Measurements from ENCODE around the gene ADAM17.

DNA sequence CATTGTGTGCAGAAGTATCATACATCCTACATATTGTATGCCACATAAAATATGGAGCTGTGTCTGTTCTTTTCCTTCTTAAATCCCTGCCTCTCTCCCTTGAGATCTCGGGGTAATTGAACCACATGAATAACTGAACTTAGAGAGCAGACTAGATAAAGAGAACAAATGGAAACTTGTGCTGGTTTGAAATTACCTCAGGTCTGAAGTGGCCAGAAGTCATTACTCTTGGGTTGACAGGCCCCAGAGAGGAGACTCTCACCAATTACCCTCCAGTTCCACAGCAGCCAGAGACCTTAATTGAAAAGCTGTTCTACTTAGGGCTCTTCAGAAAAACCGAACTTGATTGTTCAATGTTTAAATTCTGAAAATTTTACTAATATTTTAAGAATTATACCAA, 5.0 kb upstream of the ADAM17 start:
- no peak for TF ChIP-seq CTCF (IDR thresholded peaks at IDR 0.05; ENCODE audit: poor library complexity, severe bottlenecking)
- no peak for TF ChIP-seq TAF1 (IDR thresholded peaks at IDR 0.05; ENCODE audit: low read depth)
- TF ChIP-seq MXI1 (conservative IDR thresholded peaks at IDR 0.05; ENCODE audit: poor library complexity, severe bottlenecking), result no peak
- no peak for TF ChIP-seq EZH2 (IDR thresholded peaks at IDR 0.05; ENCODE audit: borderline replicate concordance, insufficient read depth, low read length, poor library complexity, severe bottlenecking)
- no peak for TF ChIP-seq EP300 (conservative IDR thresholded peaks at IDR 0.05; ENCODE audit: poor library complexity, severe bottlenecking)
- TF ChIP-seq POLR2AphosphoS5 (IDR thresholded peaks at IDR 0.05), result no peak
- no peak for TF ChIP-seq RAD21 (conservative IDR thresholded peaks at IDR 0.05)
